ENCODE results near the gene SCAPER. TPM values are rescaled to one million over a fixed set of nuclear protein-coding genes. Genes with fewer than 3 reads are reported as not detected.
"Not testable (repeated sequence)": the region's sequence is repeated elsewhere in the genome, so short reads cannot be mapped to it uniquely, and the experiment has no call there.

The SCAPER gene
- total RNA-seq, 2 donors from 2014 or later = 33.3 to 43.0 TPM

DNA sequence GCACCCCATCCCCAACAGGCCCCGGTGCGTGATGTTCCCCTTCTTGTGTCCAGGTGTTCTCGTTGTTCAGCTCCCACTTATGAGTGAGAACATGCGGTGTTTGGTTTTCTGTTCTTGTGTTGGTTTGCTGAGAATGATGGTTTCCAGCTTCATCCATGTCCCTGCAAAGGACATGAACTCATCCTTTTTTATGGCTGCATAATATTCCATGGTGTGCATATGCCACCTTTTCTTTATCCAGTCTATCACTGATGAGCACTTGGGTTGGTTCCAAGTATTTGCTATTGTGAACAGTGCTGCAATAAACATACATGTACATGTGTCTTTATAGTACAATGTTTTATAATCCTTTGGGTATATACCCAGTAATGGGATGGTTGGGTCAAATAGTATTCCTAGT lies 217.5 kb downstream of the SCAPER start:
- H3K9me3 Mint-ChIP-seq; ATAC-seq; H3K27ac Mint-ChIP-seq; DNase-seq (ENCODE audit: low spot score in 2 of 2): not testable (repeated sequence)
- H3K36me3 Mint-ChIP-seq = peaks cover 8 to 27% of the 10 kb centered on the region in 2 donors

GRCh38 chr15:76684002-76684401 lies 221.1 kb downstream of the SCAPER start:
- DNase-seq (ENCODE audit: low spot score in 2 of 2) (no peak), ATAC-seq (no peak)
- Mint-ChIP-seq H3K36me3 (peaks cover 9 to 25% of the 10 kb centered on the region in 2 donors), H3K9me3 (peaks cover 0 to 2% of the 10 kb centered on the region in 2 donors), H3K27ac (no peak overlapping the region)

- DNase-seq (ENCODE audit: low spot score in 2 of 2) (no peak), ATAC-seq (no peak)
- H3K27ac Mint-ChIP-seq = no peak overlapping the region
- peaks cover 6 to 14% of the 10 kb centered on the region in 2 donors for H3K36me3 Mint-ChIP-seq
- H3K9me3 Mint-ChIP-seq = no peaks in the 10 kb centered on the region
Measured at GRCh38 chr15:76682833-76683232, 222.3 kb downstream of the SCAPER start.

DNA sequence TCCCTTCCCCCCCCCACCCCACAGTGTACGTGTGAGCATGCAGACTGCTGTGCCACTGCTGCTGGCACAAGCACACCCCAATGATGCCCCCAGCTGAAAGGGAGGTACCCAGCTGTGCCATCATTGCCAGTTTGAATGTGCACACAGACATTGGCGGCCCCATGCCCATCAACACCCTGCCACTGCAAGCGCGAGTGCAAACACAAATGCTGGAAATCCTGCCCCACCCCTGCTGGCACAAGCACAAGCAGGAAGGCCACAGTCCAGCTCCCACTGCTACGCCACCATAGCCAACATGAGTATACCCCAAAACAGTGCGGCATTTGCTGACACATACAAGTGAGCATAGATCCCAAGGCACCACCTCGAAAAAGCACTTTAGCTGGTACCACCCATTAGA lies 222.9 kb downstream of the SCAPER start:
- Mint-ChIP-seq H3K9me3 (no peaks in the 10 kb centered on the region), H3K27ac (peak overlapping the region in 1 of 2 donors; percentile 25), H3K36me3 (peaks cover 6 to 9% of the 10 kb centered on the region in 2 donors)
- DNase-seq (ENCODE audit: low spot score in 2 of 2) (no peak), ATAC-seq (no peak)

- ATAC-seq = no peak
- DNase-seq (ENCODE audit: low spot score in 2 of 2) = no peak
- no peaks in the 10 kb centered on the region for H3K9me3 Mint-ChIP-seq
- H3K27ac Mint-ChIP-seq = no peak overlapping the region
- H3K36me3 Mint-ChIP-seq = peaks cover 6 to 9% of the 10 kb centered on the region in 2 donors
Measured at GRCh38 chr15:76678766-76679165, 226.4 kb downstream of the SCAPER start.

DNA sequence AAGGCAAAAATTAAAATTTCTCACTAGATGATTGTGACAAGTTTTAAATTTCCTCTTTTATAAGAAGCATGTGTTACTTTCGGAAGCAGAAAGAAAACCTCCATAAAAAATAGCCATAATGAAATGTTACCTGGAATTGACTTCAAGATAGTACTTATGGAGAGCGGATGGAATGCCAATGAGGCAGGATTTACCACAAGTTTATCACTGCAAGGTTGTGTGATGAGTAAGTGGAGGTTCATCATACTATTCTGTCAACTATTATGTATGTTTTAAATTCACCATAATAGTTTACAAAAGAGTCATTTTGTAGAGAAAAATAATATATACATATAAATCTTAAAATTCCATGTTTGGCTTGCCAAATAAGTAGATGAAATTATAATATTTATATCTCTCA lies 230.3 kb downstream of the SCAPER start:
- no peaks in the 10 kb centered on the region for H3K9me3 Mint-ChIP-seq
- H3K27ac Mint-ChIP-seq = no peak overlapping the region
- ATAC-seq (no peak), DNase-seq (ENCODE audit: low spot score in 2 of 2) (no peak)
- H3K36me3 Mint-ChIP-seq = no peaks in the 10 kb centered on the region

DNA sequence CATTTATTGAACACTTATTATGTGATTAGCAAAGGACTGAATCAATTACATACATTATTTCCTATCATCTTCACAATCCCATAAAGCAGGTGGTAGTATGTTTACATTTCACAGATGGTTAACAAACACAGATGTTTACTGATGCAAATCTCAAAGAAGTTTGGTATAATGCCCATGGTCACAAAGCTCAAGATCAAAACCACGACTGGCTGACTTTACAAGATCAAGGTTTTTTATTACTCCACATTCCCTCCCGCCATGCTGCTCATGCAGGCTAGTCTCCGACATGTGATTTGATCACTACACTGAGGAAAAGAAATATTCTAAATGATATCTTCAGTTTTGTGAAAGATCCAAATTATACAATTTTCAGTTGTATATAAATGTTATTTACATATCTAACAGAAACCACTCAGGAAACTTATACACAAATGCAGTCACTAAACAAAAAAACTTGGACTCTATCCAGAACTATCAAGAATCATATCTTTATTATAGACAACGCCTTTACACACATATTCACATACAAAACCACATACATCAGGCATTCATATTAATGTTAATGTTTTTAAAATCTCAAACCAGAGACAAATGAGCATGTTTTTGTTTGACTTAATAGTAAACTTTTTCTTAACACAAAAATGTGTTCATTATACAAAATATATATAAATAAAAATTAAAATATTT lies 235.5 kb downstream of the SCAPER start:
- Mint-ChIP-seq H3K9me3 (no peaks in the 10 kb centered on the region), H3K36me3 (no peaks in the 10 kb centered on the region)
- no peak for ATAC-seq

GRCh38 chr15:76668900-76669299 lies 236.2 kb downstream of the SCAPER start:
- ATAC-seq (no peak), DNase-seq (ENCODE audit: low spot score in 2 of 2) (no peak)
- Mint-ChIP-seq H3K9me3 (no peaks in the 10 kb centered on the region), H3K27ac (no peak overlapping the region), H3K36me3 (peaks cover 0 to 4% of the 10 kb centered on the region in 2 donors)

More for the DNA sequence above, 235.5 kb downstream of the SCAPER start:
- no peak for DNase-seq (ENCODE audit: low spot score in 2 of 2)
- H3K27ac Mint-ChIP-seq = no peak overlapping the region

DNA sequence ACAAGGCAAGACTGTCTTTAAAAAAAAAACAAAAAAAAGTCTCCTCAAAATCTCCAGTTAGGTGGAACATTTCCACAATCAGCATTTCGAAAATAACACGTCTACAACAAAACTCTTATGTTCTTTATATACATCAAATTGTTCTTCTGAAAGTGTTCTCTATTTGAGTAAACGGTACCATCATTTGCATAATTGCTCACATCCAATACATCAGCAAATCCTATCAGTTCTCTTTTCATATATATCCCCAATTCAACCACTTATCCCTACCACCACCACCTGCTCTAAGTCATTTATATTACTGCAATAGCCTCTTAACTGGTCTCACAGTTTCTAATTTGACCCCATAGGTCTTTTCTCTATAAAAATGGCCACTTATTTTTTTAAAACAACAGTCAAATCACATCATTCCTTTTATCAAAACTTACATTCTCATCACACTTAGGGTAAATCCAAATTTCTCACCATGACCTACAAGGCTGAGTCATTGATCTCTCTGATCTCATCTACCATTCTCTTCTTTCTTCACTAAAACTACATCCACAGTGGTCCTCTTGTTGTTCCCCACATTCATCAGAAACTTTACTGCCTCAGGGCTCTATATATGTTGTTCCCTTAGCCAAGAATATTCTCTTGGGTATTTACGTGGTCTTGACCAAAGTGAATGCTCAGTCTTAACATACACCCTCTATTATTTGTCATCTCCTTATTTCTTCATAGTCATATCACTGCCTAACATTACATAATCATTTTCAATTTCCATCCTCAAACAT lies 237.0 kb downstream of the SCAPER start:
- ATAC-seq (peak; percentile 14 to 76), DNase-seq (ENCODE audit: low spot score in 2 of 2) (no peak)
- Mint-ChIP-seq H3K9me3 (no peaks in the 10 kb centered on the region), H3K27ac (no peak overlapping the region), H3K36me3 (peaks cover 0 to 5% of the 10 kb centered on the region in 2 donors)

- Mint-ChIP-seq H3K9me3 (peaks cover 0 to 3% of the 10 kb centered on the region in 2 donors), H3K27ac (no peak overlapping the region), H3K36me3 (peaks cover 11 to 17% of the 10 kb centered on the region in 2 donors)
- ATAC-seq = no peak
- no peak for DNase-seq (ENCODE audit: low spot score in 2 of 2)
Measured at GRCh38 chr15:76664895-76665294, 240.2 kb downstream of the SCAPER start.

DNA sequence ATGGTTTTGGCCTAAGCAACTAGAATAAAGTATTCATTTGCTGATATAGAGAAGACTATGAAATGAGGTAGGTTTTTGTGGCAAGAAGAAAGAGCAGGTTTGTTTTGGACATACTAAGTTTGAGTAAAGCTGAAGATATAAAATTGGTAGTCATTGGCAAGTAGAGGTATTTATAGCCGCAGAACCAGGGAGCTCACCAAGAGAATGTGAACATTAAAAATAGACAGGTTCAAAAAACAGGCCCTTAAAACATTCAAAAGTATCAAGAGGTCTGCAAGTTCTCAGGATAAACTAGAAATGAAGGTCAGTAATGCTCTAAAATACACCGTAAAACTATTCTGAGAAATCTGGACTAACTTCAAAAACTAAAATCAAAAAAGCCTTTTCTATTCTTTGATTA lies 240.7 kb downstream of the SCAPER start:
- ATAC-seq = no peak
- H3K27ac Mint-ChIP-seq = no peak overlapping the region
- peaks cover 0 to 3% of the 10 kb centered on the region in 2 donors for H3K9me3 Mint-ChIP-seq
- peaks cover 15 to 22% of the 10 kb centered on the region in 2 donors for H3K36me3 Mint-ChIP-seq
- no peak for DNase-seq (ENCODE audit: low spot score in 2 of 2)

- peaks cover 15 to 27% of the 10 kb centered on the region in 2 donors for H3K36me3 Mint-ChIP-seq
- no peak for ATAC-seq
Measured at GRCh38 chr15:76663529-76663928, 241.6 kb downstream of the SCAPER start.

GRCh38 chr15:76648732-76649444 lies 256.3 kb downstream of the SCAPER start:
- DNase-seq (ENCODE audit: low spot score in 2 of 2) (no peak), ATAC-seq (no peak)
- peaks cover 13 to 18% of the 10 kb centered on the region in 2 donors for H3K36me3 Mint-ChIP-seq
- no peak overlapping the region for H3K27ac Mint-ChIP-seq
- H3K9me3 Mint-ChIP-seq = peaks cover 4 to 13% of the 10 kb centered on the region in 2 donors

More at GRCh38 chr15:76663529-76663928, 241.6 kb downstream of the SCAPER start:
- no peak for DNase-seq (ENCODE audit: low spot score in 2 of 2)
- Mint-ChIP-seq H3K27ac (no peak overlapping the region), H3K9me3 (peaks cover 0 to 3% of the 10 kb centered on the region in 2 donors)

GRCh38 chr15:76647612-76648011 lies 257.5 kb downstream of the SCAPER start:
- ATAC-seq = no peak
- peaks cover under 1 to 6% of the 10 kb centered on the region in 2 donors for H3K36me3 Mint-ChIP-seq
- no peak for DNase-seq (ENCODE audit: low spot score in 2 of 2)
- no peaks in the 10 kb centered on the region for H3K9me3 Mint-ChIP-seq
- H3K27ac Mint-ChIP-seq = no peak overlapping the region

GRCh38 chr15:76644646-76645045 lies 260.5 kb downstream of the SCAPER start:
- Mint-ChIP-seq H3K36me3 (peaks cover 0 to 6% of the 10 kb centered on the region in 2 donors), H3K27ac (no peak overlapping the region), H3K9me3 (no peaks in the 10 kb centered on the region)
- no peak for ATAC-seq
- DNase-seq (ENCODE audit: low spot score in 2 of 2) = no peak

GRCh38 chr15:76642671-76643070 lies 262.5 kb downstream of the SCAPER start:
- DNase-seq (ENCODE audit: low spot score in 2 of 2) = no peak
- Mint-ChIP-seq H3K36me3 (peaks cover 0 to 6% of the 10 kb centered on the region in 2 donors), H3K27ac (no peak overlapping the region), H3K9me3 (no peaks in the 10 kb centered on the region)
- ATAC-seq = no peak

DNA sequence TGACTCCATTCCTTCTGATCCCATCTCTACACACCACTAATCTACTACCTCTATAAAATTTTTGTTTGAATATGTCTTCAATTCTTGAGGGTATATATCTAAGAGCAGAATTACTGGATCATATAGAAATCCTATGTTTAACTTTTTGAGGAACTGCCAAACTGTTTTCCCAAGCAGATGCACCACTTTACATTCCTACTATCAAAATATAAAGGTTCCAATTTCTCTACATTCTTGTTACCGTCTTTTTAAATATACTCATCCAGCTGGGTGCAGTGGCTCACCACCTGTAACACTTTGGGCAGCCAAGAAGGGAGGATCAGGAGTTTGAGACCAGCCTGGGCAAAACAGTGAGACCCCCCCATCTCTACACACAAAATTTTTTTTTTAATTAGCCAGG lies 268.0 kb downstream of the SCAPER start:
- Mint-ChIP-seq H3K27ac (no peak overlapping the region), H3K9me3 (peaks cover 3 to 12% of the 10 kb centered on the region in 2 donors), H3K36me3 (peaks cover 10 to 25% of the 10 kb centered on the region in 2 donors)
- DNase-seq (ENCODE audit: low spot score in 2 of 2) = no peak
- ATAC-seq = no peak

Data from activated naive CD4-positive, alpha-beta T cell treated with anti-CD3 and anti-CD28 coated beads, Interleukin-2, amount 50 U/mL, for 72 hours (primary cell).